ENCODE results near the gene MTERF2.
"Not testable (repeated sequence)": the region's sequence is repeated elsewhere in the genome, so short reads cannot be mapped to it uniquely, and the experiment has no call there.

The MTERF2 gene

DNA sequence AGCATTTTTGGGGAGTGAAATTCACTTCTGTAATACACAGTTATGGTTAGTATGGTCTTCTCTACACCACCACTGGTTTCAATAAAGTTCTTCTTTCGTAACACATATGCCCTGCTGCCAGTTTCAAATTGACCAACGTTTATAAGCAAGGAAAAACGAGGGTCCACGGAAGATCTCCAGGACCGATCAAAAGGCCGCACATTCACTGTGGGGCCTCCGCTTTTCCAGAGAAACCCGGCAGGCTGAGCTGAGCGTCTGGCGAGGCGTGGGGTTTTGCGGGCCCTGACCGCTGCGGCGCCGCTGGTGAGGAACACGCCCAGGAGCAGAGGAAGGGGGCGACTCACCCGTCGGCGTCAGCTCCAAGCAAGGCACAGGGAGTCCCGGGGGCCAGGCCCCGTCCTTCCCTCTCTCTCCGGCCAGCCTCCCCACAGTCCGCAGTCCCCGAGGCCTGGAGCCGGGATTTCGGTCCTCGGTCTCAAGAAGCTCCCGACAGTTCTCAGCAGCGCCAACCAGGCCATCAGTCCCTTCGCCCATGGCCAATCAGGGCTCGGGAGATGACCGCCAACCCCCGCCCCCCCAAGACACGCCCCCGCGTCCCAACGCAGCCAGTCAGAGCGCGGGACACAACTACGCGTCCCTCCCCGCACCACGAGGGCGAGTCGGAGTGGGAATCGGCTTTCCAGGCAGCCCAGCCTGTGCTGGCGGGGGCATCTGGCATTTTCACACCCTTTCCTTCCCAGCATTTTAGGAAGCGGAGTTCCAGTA is at the start of gene MTERF2:
MTERF2 (minus strand) TSS at position 522 of the 765 bp plus-strand sequence. CDS start 8,432 bp downstream, outside the sequence.
- DNase-seq (ENCODE audit: low read depth, low spot score) = peak; percentile 84

GRCh38 chr12:107035733-107036132 is 48.8 kb upstream of the MTERF2 start:
- DNase-seq (ENCODE audit: low read depth, low spot score) = no peak

GRCh38 chr12:107033758-107034739 is 47.1 kb upstream of the MTERF2 start:
- DNase-seq (ENCODE audit: low read depth, low spot score) = no peak

GRCh38 chr12:107032266-107032665 is 45.3 kb upstream of the MTERF2 start:
- DNase-seq (ENCODE audit: low read depth, low spot score) = no peak

DNA sequence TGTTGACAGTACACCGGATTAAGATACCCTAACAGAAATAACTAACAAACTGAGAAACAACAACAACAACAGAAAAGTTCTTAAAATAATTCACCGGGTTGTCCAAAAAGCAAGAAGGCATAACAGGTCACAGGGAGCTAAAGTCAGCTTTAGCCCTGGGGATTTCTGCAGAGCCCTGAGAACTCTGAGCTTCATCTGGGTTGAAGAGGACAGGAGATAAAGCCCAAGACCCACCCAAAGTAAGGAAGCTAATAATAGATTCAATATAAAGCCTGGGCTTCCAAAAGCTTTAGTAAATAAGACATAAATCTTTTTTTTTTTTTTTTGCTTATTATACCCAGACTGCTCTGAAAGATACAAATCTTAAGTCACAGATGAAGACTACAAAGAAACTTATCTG is 44.1 kb upstream of the MTERF2 start:
- DNase-seq (ENCODE audit: low read depth, low spot score) = no peak

GRCh38 chr12:107029081-107029480 is 42.1 kb upstream of the MTERF2 start:
- DNase-seq (ENCODE audit: low read depth, low spot score) = no peak

GRCh38 chr12:107027636-107028053 is 40.7 kb upstream of the MTERF2 start:
- peak; percentile 82 for DNase-seq (ENCODE audit: low read depth, low spot score)

DNA sequence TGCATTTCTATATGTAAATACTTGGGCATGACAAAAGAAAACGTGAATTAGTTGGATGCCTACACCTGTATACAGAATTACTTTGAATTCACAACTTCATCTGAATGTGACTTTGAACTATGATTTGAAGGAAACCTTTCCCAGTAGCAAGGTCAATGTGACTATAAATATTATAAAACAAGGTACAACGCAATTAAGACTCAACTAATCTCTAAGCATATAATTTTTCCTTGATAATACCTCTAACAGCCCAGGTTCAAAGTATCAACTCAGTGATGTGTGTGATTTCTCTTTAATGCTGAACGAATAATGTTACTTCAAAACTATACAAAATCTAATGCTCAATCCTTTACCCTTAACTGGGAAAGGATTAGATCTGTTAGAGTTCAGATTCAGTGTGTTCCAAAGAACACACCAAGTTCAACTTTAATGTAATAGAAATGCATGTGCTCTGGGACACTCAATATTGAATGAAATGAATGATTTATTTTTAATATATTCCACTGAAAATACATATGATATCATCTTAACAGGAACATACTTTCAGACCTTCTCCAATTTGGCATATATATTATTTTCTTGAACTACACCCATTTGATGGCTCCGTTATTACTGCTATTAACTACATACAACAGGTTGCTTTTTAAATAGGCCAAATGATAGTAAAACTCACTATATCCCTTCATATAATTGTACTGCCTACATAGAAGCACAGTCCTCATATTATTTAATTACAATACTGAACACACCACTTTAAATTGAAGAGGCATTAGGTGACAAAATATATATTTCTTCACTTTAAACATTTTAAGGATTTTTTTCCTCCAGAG is 40.1 kb upstream of the MTERF2 start:
- DNase-seq (ENCODE audit: low read depth, low spot score) = no peak

DNA sequence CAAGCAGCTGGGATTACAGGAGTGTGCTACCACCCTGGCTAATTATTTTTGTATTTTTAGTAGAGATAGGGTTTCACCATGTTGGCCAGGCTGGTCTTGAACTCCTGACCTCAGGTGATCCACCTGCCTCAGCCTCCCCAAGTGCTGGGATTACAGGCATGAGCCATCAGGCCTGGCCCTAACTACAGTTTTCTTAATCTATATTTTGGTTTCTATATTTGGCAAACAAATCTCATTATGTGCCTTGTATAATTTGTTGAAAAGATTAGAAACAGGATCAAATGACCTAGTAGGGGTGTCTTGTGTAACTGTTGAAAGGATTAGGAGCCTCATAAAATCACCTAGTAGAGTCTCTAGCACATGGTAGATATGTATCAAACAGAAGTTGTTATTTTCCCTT is 39.4 kb upstream of the MTERF2 start:
- DNase-seq (ENCODE audit: low read depth, low spot score) = not testable (repeated sequence)

- DNase-seq (ENCODE audit: low read depth, low spot score) = no peak
Observed at GRCh38 chr12:107025671-107026070, 38.7 kb upstream of the MTERF2 start.

- DNase-seq (ENCODE audit: low read depth, low spot score) = no peak
Observed at GRCh38 chr12:107019546-107019945, 32.6 kb upstream of the MTERF2 start.

DNA sequence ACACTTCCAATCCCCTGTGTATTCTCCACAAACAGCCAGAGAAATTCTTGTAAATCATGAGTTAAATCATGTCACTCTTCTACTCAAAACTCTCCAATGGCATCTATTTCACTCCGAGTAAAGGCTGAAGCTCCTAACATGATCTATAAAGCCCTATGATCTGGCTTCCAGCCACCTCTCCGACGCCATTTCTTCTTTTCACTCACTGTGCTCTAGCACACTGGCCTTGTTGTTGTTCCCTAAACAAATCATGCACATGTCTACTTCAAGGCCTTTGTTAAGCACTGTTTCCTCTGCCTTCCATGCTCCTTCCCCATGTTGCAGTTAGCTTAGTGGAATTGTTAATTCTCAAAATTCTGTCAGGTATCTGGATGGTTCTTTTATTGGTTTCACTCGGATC is 30.1 kb upstream of the MTERF2 start:
- no peak for DNase-seq (ENCODE audit: low read depth, low spot score)

DNA sequence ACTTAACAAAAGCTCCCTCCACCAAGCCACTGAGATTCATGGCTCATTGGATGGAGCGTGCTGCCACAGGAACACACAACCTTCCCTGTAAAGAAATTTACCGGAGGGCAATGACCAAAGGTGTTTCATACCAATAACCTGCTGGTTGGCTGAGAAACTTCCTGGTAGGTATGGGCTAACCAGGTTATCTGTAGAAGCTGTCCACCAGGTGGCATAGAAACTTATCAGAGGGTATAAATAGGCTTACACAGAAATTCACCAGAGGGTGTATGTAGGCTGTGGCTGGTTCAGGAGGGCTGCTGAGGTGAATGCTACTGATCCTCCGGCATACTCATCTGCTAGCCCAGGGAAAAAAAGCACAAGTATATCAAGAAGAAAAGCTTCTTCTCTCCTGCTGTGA is 27.1 kb upstream of the MTERF2 start:
- no peak for DNase-seq (ENCODE audit: low read depth, low spot score)

- DNase-seq (ENCODE audit: low read depth, low spot score) = no peak
Observed at GRCh38 chr12:107012736-107013425, 25.9 kb upstream of the MTERF2 start.

GRCh38 chr12:107011519-107011918 is 24.6 kb upstream of the MTERF2 start:
- DNase-seq (ENCODE audit: low read depth, low spot score) = no peak

DNA sequence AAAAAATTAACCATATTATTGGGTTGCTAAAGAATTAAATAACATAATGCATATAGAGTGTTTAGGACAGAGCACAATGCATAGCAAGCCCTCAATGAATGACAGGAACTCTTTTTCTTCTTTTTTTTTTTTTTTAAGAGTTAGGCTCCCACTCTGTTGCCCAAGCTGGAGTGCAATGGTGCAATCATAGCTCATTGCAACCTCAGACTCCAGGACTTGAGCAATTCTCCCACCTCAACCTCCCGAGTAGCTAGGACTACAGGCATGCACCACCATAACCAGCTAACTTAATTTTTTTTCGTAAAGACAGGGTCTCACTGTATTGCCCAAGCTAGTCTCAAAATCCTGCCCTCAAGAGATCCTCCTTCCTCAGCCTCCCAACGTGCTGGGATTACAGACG is 20.5 kb upstream of the MTERF2 start:
- no peak for DNase-seq (ENCODE audit: low read depth, low spot score)

GRCh38 chr12:107002665-107003064 is 15.7 kb upstream of the MTERF2 start:
- DNase-seq (ENCODE audit: low read depth, low spot score) = not testable (repeated sequence)

DNA sequence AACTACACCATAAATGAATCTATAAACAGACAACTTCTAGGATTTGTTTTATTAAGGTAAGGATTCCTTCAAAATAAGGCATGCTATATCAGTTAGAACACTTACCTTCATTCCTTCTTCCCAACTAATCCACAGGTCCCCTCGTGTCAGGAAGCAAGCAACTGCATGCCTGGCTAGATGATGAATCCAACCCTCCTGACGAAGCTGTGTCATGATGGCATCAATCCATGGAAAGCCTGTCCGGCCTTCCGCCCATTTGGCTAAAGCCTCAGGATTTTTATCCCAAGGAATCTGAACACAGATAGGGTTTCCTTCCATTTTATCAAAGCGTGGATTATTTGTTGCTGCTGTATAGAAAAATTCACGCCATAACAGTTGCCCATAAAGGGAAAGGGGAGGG is 12.5 kb upstream of the MTERF2 start:
- DNase-seq (ENCODE audit: low read depth, low spot score) = no peak

DNA sequence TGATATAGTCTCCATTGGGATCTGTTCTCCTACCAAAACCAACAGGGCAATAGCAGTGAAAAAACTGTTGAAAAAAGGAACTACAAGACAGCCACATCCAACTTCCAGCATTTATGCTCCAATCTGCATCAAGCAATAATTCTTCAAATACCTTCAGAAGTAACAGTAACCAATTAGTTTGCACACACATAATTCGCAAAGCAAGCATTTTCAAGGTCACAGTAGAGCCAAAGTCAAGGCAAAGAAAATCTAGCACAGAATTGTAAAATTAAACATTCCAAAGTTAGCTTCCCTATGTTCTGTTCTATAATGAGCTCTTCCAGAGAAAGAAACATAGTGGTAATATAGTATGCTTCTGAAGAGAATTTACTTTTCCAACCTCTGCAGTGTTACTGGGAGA is 11.0 kb upstream of the MTERF2 start:
- DNase-seq (ENCODE audit: low read depth, low spot score) = no peak

- DNase-seq (ENCODE audit: low read depth, low spot score) = not testable (repeated sequence)
Observed at GRCh38 chr12:106996102-106996501, 9.2 kb upstream of the MTERF2 start.
